ENCODE measurements around the gene ARMC6. TPM values are rescaled to one million over a fixed set of nuclear protein-coding genes. Genes with fewer than 3 reads are reported as not detected.
A peak's percentile ranks its signal among the peaks of the same experiment; 100 is the strongest.

ARMC6 gene
- total RNA-seq, 1 experiment from 2014 or later = 66.5 TPM

- H3K4ac ChIP-seq (ENCODE audit: low read depth, low read length) = no peak overlapping the region
- no peak overlapping the region for H3T11ph ChIP-seq (ENCODE audit: low read length)
- no peak for DNase-seq
- H4K91ac ChIP-seq (ENCODE audit: insufficient read length, low read depth, low read length) = no peak overlapping the region
- H2BK20ac ChIP-seq (ENCODE audit: low read depth, low read length, poor library complexity, severe bottlenecking) = no peak overlapping the region
- no peaks in the 10 kb centered on the region for H3K79me1 ChIP-seq (ENCODE audit: insufficient read depth, low read depth, low read length, poor library complexity, severe bottlenecking)
- H2BK12ac ChIP-seq (ENCODE audit: insufficient read length, low read depth, low read length) = no peak overlapping the region
- no peak overlapping the region for H2AFZ ChIP-seq (ENCODE audit: low read length)
- peak; percentile 28; the same call in 1 of the 3 replicates for TF ChIP-seq CTCF (conservative IDR thresholded peaks at IDR 0.05)
- peak overlapping the region; percentile 38 for H3K4me2 ChIP-seq (ENCODE audit: insufficient read depth, insufficient read length, low read length)
- no peaks in the 10 kb centered on the region for H4K20me1 ChIP-seq (ENCODE audit: control insufficient read depth, insufficient read depth, insufficient read length)
- no CpG with 5 or more reads among the region's 29 CpGs for WGBS (ENCODE audit: extremely low coverage, insufficient read length, low lambda C conversion rate)
- no peak overlapping the region for H2BK5ac ChIP-seq (ENCODE audit: insufficient read length, low read length)
- H3K27me3 ChIP-seq (ENCODE audit: insufficient read depth, low read length) = peaks cover 11% of the 10 kb centered on the region; the same call in 1 of the 2 replicates
- no peak overlapping the region for H2BK120ac ChIP-seq (ENCODE audit: low read depth, low read length, poor library complexity, severe bottlenecking)
- no peak overlapping the region for H3K56ac ChIP-seq (ENCODE audit: insufficient read length, low read depth, low read length)
- H3K18ac ChIP-seq (ENCODE audit: insufficient read length, low read depth, low read length) = no peak overlapping the region
- H2BK15ac ChIP-seq (ENCODE audit: low read depth, low read length) = no peak overlapping the region
- H3K23ac ChIP-seq (ENCODE audit: insufficient read length, low read depth, low read length) = no peak overlapping the region
- no peak overlapping the region for H4K5ac ChIP-seq (ENCODE audit: insufficient read length, low read depth, low read length)
- H2AK5ac ChIP-seq (ENCODE audit: insufficient read length, low read length) = no peak overlapping the region
- Mint-ChIP-seq H3K4me3 (peak overlapping the region; percentile 62 to 84), H3K36me3 (ENCODE audit: insufficient read depth in 1 of 3, low read depth in 3 of 3) (peaks cover 5 to 16% (median 8%) of the 10 kb centered on the region in 3 experiments; a peak in 6 of 7 replicates), H3K27ac (no peak overlapping the region), H3K9me3 (no peaks in the 10 kb centered on the region; a peak in 1 of 5 replicates), H3K27me3 (ENCODE audit: low read depth) (peaks cover 49% of the 10 kb centered on the region), H3K4me1 (peaks cover 20 to 21% of the 10 kb centered on the region in 2 experiments)
- H3K23me2 ChIP-seq (ENCODE audit: insufficient read length, low read depth, low read length, poor library complexity, severe bottlenecking) = peaks cover 4% of the 10 kb centered on the region
- peaks cover 3% of the 10 kb centered on the region; the same call in 1 of the 2 replicates for H3K4me1 ChIP-seq (ENCODE audit: insufficient read depth, low read length)
- no peaks in the 10 kb centered on the region for H3K9me3 ChIP-seq (ENCODE audit: control insufficient read depth, low read depth, low read length)
- no peak overlapping the region for H3K14ac ChIP-seq (ENCODE audit: insufficient read depth, low read length)
- no peaks in the 10 kb centered on the region for H3K79me2 ChIP-seq (ENCODE audit: insufficient read depth, low read length)
- H3K27ac ChIP-seq (ENCODE audit: insufficient read length, low read depth, low read length) = no peak overlapping the region
- H4K8ac ChIP-seq (replicated peaks; ENCODE audit: insufficient read length, low read depth, low read length) = no peak overlapping the region
- H3K9ac ChIP-seq (ENCODE audit: extremely low read depth, insufficient read length, low read length) = no peak overlapping the region
Measured at GRCh38 chr19:19064098-19064722, 30.8 kb downstream of the ARMC6 start.
